Measurements from ENCODE around the gene DAPK2.

DNA sequence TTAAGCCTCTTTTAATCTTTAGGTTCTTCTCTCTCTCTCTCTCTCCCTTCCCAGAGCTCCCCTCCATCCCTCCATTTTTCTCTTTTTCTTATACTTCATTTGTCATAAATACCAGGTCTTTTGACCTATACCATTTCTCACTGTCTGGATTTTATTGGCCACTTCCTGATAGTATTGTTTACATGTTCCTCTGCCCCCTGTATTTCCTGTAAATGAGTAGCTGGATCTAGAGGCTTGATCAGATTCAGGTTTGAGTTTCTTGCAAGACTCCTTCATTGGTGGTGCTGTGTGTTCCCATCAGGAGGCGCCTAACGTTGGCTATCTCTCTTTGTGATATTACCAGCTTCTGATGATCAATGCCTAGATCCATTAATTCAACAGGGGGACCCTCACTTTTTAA, 42.2 kb downstream of the DAPK2 start:
- TF ChIP-seq, protein P1, sequence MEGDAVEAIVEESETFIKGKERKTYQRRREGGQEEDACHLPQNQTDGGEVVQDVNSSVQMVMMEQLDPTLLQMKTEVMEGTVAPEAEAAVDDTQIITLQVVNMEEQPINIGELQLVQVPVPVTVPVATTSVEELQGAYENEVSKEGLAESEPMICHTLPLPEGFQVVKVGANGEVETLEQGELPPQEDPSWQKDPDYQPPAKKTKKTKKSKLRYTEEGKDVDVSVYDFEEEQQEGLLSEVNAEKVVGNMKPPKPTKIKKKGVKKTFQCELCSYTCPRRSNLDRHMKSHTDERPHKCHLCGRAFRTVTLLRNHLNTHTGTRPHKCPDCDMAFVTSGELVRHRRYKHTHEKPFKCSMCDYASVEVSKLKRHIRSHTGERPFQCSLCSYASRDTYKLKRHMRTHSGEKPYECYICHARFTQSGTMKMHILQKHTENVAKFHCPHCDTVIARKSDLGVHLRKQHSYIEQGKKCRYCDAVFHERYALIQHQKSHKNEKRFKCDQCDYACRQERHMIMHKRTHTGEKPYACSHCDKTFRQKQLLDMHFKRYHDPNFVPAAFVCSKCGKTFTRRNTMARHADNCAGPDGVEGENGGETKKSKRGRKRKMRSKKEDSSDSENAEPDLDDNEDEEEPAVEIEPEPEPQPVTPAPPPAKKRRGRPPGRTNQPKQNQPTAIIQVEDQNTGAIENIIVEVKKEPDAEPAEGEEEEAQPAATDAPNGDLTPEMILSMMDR (conservative IDR thresholded peaks at IDR 0.05; ENCODE audit: low read length), result no peak
- no peak for TF ChIP-seq EZH2phosphoT487 (IDR thresholded peaks at IDR 0.05; ENCODE audit: borderline replicate concordance)

Measured in Loucy (cell line).